GM21381 (cell line): ENCODE measurements around the gene B3GNT9.

Experiments
- ATAC-seq: cut with Tn5 transposase; IDR thresholded peaks from one replicate; pipeline ENCODE4 v1.9.1; 2021; ENCODE audit warnings: mild to moderate bottlenecking, moderate library complexity; ENCODE audit not compliant: unreplicated experiment

Gene B3GNT9

DNA sequence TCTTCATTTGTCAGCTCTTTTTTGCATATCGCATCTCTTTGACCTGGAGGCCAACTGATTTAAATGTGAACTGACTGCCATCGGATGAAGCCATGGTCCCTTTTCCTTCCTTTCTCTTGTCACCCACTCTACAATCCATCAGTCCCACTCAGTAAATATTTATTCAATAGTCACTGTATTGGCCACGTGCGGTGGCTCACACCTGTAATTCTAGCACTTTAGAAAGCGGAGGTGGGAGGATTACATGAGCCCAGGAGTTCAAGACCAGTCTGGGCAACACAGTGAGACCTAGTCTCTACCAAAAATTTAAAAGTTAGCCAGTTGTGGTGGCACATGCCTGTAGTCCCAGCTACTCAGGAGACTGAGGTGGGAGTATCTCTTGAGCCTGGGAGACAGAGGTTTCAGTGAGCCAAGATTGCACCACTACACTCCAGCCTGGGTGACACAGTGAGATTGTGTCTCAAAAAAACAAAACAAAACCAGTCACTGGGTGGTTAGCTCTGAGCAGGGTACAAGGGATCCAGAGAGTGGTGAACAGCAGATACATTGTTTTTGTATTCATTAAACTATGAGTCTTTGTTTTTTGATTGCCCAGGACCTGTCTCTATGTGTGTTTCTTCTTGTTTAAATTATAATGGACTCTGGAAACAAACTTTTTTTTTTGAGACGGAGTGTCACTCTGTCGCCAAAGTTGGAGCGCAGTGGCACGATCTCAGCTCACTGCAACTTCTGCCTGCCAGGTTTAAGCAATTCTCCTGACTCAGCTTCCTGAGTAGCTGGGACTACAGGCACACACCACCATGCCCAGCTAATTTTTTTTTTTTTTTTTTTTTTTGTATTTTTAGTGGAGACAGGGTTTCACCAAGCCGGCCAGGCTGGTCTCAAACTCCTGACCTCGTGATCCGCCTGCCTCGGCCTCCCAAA, 34.1 kb downstream of the B3GNT9 start:
- ATAC-seq: no peak

GRCh38 chr16:67115639-67116038, 35.2 kb downstream of the B3GNT9 start:
- no peak for ATAC-seq

GRCh38 chr16:67114793-67115192, 36.0 kb downstream of the B3GNT9 start:
- ATAC-seq: no peak

DNA sequence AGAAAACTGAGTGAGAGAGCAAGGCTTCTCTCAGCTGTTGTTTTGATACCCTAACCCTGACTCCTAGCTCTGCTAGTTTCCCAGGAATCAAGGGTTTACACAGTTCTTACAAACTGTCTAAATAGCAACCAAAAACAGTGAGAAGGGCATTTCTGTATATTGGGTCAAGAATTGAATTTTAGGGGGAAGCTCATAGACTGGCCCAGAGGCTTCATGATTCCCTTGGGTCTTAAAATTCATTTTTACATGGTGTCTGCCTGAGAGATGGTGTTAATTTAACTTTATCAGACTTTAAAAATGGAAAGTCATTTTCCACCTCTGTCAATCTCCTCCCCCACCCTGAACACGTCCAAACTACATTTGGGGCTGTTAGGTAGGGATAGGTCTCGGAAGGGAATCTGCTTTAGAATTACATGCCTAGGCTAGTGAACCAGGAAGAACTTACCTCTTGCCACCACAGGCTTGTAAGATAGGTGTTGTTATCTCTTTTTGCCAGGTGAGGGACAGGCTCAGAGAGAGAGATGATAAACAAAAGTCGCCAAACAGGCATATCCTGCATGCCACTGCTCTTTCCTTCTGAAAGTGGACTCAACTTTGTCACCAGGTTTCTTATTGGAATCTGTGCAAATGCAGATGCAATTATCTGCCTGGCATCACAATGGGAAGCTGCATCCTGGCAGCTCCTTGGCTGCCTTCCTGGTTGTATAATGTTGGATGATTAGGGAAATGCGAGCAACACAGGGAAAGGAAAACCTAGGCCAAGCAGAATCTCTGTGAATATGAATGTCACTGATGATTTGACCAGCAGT, 38.0 kb downstream of the B3GNT9 start:
- no peak for ATAC-seq

GRCh38 chr16:67111951-67112444, 38.8 kb downstream of the B3GNT9 start:
- no peak for ATAC-seq

DNA sequence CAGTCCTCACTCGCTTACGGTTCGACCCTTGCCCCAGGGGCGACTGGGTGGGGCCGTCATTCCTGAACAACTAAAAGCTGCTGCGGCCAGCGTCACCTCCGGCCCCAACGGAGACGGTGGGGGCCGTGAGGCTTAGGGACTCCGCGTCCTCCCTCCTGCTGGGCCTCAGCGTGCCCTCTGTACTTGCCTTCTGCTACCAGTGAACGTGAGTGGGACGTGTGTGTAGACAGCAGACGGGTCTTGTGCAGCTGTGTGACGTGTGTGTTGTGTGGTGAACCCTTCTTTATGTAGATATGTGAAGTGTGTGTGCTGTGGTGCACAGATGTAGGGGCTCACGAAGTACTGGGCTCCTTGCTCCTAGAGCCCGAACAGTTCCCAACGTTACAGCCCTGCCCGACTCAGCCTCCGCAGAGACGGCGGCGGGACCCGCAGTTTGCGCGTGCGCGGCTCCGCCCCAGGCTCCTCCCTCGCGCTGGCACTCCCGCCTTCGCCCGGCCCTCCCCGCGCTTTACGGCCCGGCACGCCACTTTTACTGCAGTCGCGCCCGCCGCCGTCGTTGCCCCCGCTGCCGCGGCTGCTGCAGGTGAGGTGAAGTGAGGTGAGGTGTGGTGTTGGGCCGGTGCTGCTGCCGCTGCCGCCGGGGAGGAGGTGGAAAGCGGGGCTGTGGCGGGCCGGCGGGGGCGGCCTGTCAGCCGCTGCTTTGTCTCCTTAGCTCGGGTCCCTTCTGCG, 41.2 kb downstream of the B3GNT9 start, which contains the start of gene PHAF1:
Gene PHAF1 (plus strand): TSS at position 535 of the 729 bp plus-strand sequence. CDS start 235 bp downstream, outside the sequence.
- ATAC-seq: peak; percentile 86

DNA sequence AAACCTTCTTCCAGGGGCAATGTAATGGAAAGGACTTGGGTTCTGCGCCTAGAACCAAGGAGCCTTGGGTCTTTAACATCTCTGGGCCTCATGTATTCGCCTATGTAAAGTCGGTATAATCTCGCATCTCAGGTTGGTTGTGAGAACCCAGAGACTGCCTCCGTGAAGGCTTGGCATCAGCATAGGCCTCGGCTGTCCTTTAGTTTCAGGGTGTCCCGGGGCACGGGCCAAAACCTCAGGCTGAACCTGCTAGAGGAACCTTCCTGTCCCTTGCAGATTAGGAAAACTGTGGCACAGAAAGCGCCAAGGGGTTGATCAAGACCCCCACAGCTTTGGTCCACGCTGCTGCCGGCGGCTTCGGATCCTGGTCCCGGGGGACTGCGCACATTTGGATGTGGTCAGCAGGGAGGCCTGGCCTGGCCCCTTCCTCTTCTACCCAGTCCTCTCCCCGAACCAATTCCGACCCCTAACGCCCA, 41.8 kb downstream of the B3GNT9 start:
- ATAC-seq: no peak

DNA sequence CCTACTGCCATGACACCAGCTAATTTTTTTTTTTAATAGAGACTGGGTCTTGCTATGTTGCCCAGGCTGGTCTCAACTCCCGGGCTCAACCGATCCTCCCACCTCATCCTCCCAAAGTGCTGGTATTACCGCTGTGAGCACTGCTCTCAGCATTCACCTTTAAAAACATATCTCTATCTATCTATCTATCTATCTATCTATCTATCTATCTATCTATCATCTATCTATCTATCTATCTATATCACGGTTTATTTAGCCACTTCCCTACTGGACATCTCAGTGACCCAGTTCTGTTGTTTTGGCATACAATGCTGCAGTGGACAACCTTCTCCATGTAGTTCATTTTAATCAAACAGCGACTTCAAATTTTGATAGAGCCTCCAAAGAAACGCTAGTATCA, 42.3 kb downstream of the B3GNT9 start:
- no peak for ATAC-seq

- no peak for ATAC-seq
These were observed 44.9 kb downstream of the B3GNT9 start for GRCh38 chr16:67105881-67106280.

DNA sequence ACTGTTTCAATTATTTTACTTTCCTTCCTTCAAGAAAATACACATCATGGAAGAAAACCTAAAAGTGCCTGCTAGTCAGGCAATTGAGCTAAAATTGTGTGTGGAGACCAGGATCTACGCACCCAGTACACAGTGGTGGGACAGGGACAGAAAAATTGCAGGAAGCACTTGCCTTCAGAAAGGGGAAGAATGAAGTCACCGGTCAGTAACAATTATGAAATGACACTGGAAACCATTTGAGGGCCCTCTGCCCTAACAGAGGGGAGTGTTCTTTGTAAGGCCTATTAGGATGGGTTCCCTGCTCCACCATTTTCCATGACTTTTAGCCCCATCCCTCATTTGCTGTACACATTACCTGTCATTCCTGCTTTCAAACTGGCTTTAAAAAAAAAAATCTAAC, 45.6 kb downstream of the B3GNT9 start:
- no peak for ATAC-seq

DNA sequence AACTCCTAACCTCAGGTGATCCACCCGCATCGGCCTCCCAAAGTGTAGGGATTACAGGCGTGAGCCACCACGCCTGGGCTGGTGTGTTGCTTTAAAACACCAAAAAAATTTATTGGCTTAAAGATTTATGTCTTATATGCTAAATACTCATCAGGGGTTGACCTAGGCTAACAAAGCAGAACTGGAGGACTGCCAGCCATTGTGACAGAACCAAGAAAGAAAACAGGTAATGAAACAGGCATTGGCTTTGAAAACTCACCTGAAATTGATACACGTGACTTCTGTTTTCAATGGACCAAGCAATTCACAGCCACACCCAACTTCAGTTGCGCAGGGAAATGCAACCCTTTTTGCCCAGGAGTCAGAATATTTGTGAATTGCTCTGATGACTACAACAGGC, 46.0 kb downstream of the B3GNT9 start:
- ATAC-seq: no peak

- ATAC-seq: no peak
These were observed 46.7 kb downstream of the B3GNT9 start for GRCh38 chr16:67104061-67104460.

DNA sequence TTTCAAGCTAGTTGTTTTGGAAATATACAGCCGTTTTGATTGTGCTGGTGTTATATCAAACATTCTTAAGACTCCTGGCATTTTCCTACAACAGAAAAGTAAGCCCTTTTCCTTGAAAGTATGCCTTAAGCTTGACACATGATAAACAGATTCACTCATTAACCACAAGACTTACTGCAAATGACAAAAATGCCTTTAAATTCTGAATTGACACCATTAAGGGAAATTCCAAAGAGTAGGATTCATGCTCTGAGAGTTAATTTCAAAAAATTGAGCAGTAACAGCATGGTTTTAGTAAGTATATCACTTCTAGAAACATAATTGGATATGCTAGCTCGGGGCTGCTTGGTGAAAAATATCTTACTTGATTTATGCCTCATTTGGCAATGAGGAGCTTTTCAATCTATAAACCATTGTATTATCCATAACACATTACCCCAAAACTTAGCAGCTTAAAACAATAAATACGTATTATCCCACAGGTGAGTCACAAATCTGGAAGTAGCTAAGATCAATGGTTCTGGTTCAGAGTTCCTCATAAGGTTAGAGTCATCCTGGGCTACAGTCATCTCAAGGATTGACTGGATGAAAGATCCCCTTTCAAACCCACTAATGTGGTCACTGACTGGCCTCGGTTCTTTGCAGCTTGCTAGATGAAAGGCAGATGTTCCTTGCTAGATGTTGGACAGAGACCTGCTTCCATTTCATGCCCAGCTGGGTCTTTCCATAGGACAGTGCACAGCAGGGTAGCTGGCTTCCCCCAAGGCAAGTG, 49.3 kb downstream of the B3GNT9 start:
- ATAC-seq: no peak

- ATAC-seq: no peak
These were observed 50.1 kb downstream of the B3GNT9 start for GRCh38 chr16:67100569-67101310.

GRCh38 chr16:67098599-67098998, 52.2 kb downstream of the B3GNT9 start:
- ATAC-seq: no peak
